ENCODE measurements around the gene CACNG4. TPM values are rescaled to one million over a fixed set of nuclear protein-coding genes. Genes with fewer than 3 reads are reported as not detected.
A peak's percentile ranks its signal among the peaks of the same experiment; 100 is the strongest.
"Not testable (repeated sequence)": the region's sequence is repeated elsewhere in the genome, so short reads cannot be mapped to it uniquely, and the experiment has no call there.

Gene CACNG4
- total and polyA plus RNA-seq, 5 experiments from 2014 or later, result not detected

- H3K27me3 Mint-ChIP-seq, result peaks cover 0 to 11% (median 7%) of the 10 kb centered on the region in 5 donors
- H3K9me3 Mint-ChIP-seq, result peaks cover 0 to 4% (median 0%) of the 10 kb centered on the region in 9 donors
- no peaks in the 10 kb centered on the region for H3K36me3 Mint-ChIP-seq
- H3K4me3 Mint-ChIP-seq, result no peak overlapping the region
- no peaks in the 10 kb centered on the region for H3K4me1 Mint-ChIP-seq
- ATAC-seq, result no peak
- POLR2A ChIA-PET, result no interaction called here
- no peak overlapping the region for H3K27ac Mint-ChIP-seq
- DNase-seq, result no peak
Observed at GRCh38 chr17:67032985-67033384, 68.5 kb downstream of the CACNG4 start.

GRCh38 chr17:67033613-67034012 is 69.1 kb downstream of the CACNG4 start:
- ATAC-seq, result no peak
- no peak overlapping the region for H3K4me3 Mint-ChIP-seq
- no peaks in the 10 kb centered on the region for H3K4me1 Mint-ChIP-seq

GRCh38 chr17:67035131-67036083 is 70.9 kb downstream of the CACNG4 start:
- Mint-ChIP-seq H3K9me3 (peaks cover 0 to 4% (median 0%) of the 10 kb centered on the region in 9 donors), H3K36me3 (no peaks in the 10 kb centered on the region), H3K27ac (no peak overlapping the region), H3K4me3 (no peak overlapping the region), H3K27me3 (peaks cover 0 to 11% (median 7%) of the 10 kb centered on the region in 5 donors), H3K4me1 (no peaks in the 10 kb centered on the region)
- DNase-seq (no peak), ATAC-seq (no peak)
- POLR2A ChIA-PET, result no interaction called here

More at GRCh38 chr17:67033613-67034012, 69.1 kb downstream of the CACNG4 start:
- Mint-ChIP-seq H3K36me3 (no peaks in the 10 kb centered on the region), H3K27me3 (peaks cover 0 to 11% (median 7%) of the 10 kb centered on the region in 5 donors), H3K9me3 (peaks cover 0 to 4% (median 0%) of the 10 kb centered on the region in 9 donors), H3K27ac (no peak overlapping the region)
- POLR2A ChIA-PET, result no interaction called here
- DNase-seq, result no peak

- DNase-seq, result no peak
- H3K27ac Mint-ChIP-seq, result no peak overlapping the region
- POLR2A ChIA-PET, result interaction anchor here (0.8 kb wide), 1 partner anchor 11 kb away, joined by 3 read pairs; no protein-coding TSS in a partner anchor
- H3K36me3 Mint-ChIP-seq, result no peaks in the 10 kb centered on the region
- H3K4me1 Mint-ChIP-seq, result no peaks in the 10 kb centered on the region
- H3K9me3 Mint-ChIP-seq, result peaks cover 0 to 4% (median 0%) of the 10 kb centered on the region in 9 donors
- H3K27me3 Mint-ChIP-seq, result peaks cover 0 to 11% (median 7%) of the 10 kb centered on the region in 5 donors
- no peak for ATAC-seq
- H3K4me3 Mint-ChIP-seq, result no peak overlapping the region
Observed at GRCh38 chr17:67038861-67039365, 74.4 kb downstream of the CACNG4 start.

GRCh38 chr17:67040652-67041051 is 76.1 kb downstream of the CACNG4 start:
- no peaks in the 10 kb centered on the region for H3K36me3 Mint-ChIP-seq
- ATAC-seq (no peak), DNase-seq (no peak)
- POLR2A ChIA-PET, result no interaction called here
- H3K27ac Mint-ChIP-seq, result no peak overlapping the region
- H3K27me3 Mint-ChIP-seq, result peaks cover 0 to 11% (median 7%) of the 10 kb centered on the region in 5 donors
- H3K4me1 Mint-ChIP-seq, result no peaks in the 10 kb centered on the region
- peaks cover 0 to 4% (median 0%) of the 10 kb centered on the region in 9 donors for H3K9me3 Mint-ChIP-seq
- no peak overlapping the region for H3K4me3 Mint-ChIP-seq

GRCh38 chr17:67041119-67041518 is 76.6 kb downstream of the CACNG4 start:
- H3K4me1 Mint-ChIP-seq, H3K36me3 Mint-ChIP-seq, POLR2A ChIA-PET, H3K4me3 Mint-ChIP-seq, H3K27ac Mint-ChIP-seq, H3K9me3 Mint-ChIP-seq, ATAC-seq, DNase-seq: not testable (repeated sequence)
- H3K27me3 Mint-ChIP-seq, result peaks cover under 1 to 12% (median 7%) of the 10 kb centered on the region in 5 donors

GRCh38 chr17:67041531-67041930 is 77.0 kb downstream of the CACNG4 start:
- Mint-ChIP-seq H3K27me3 (peaks cover 4 to 12% (median 6%) of the 10 kb centered on the region in 5 donors), H3K4me1 (no peaks in the 10 kb centered on the region), H3K27ac (no peak overlapping the region), H3K9me3 (peaks cover 0 to 2% (median 0%) of the 10 kb centered on the region in 9 donors), H3K4me3 (no peak overlapping the region), H3K36me3 (no peaks in the 10 kb centered on the region)
- DNase-seq (no peak), ATAC-seq (no peak)
- POLR2A ChIA-PET, result no interaction called here

GRCh38 chr17:67041941-67042899 is 77.7 kb downstream of the CACNG4 start:
- H3K4me1 Mint-ChIP-seq, result no peaks in the 10 kb centered on the region
- no peak overlapping the region for H3K4me3 Mint-ChIP-seq
- DNase-seq, result no peak
- peaks cover 0 to 9% (median 2%) of the 10 kb centered on the region in 9 donors for H3K9me3 Mint-ChIP-seq
- POLR2A ChIA-PET, result no interaction called here
- H3K27ac Mint-ChIP-seq, result no peak overlapping the region
- peaks cover 0 to 8% (median 4%) of the 10 kb centered on the region in 5 donors for H3K27me3 Mint-ChIP-seq
- H3K36me3 Mint-ChIP-seq, result peaks cover 0 to 6% (median 2%) of the 10 kb centered on the region in 3 donors
- no peak for ATAC-seq

- POLR2A ChIA-PET, result no interaction called here
- Mint-ChIP-seq H3K36me3 (peaks cover 0 to 16% (median 9%) of the 10 kb centered on the region in 3 donors), H3K4me1 (no peaks in the 10 kb centered on the region), H3K4me3 (no peak overlapping the region), H3K9me3 (peaks cover 2 to 19% (median 8%) of the 10 kb centered on the region in 9 donors), H3K27me3 (peaks cover 0 to 6% (median 4%) of the 10 kb centered on the region in 5 donors), H3K27ac (peak overlapping the region in 1 of 10 donors; percentile 16)
- no peak for DNase-seq
- ATAC-seq, result no peak
Observed at GRCh38 chr17:67043283-67043682, 78.8 kb downstream of the CACNG4 start.

- no peak within 1 kb of the TSS for H3K4me3 Mint-ChIP-seq
- POLR2A ChIA-PET, result no interaction called here
Observed at GRCh38 chr17:67044016-67044772, 79.7 kb downstream of the CACNG4 start, which contains the start of gene CACNG1. CACNG1 (plus strand) TSS chr17:67044554; CDS start chr17:67044661, 107 bp downstream.

GRCh38 chr17:67044940-67045339 is 80.4 kb downstream of the CACNG4 start:
- peaks cover 0 to 4% (median 4%) of the 10 kb centered on the region in 5 donors for H3K27me3 Mint-ChIP-seq
- H3K36me3 Mint-ChIP-seq, result peaks cover 0 to 28% (median 13%) of the 10 kb centered on the region in 3 donors
- H3K27ac Mint-ChIP-seq, result no peak overlapping the region
- no peaks in the 10 kb centered on the region for H3K4me1 Mint-ChIP-seq
- H3K9me3 Mint-ChIP-seq, result peaks cover 8 to 33% (median 19%) of the 10 kb centered on the region in 9 donors
- no peak for DNase-seq
- no peak overlapping the region for H3K4me3 Mint-ChIP-seq
- POLR2A ChIA-PET, result no interaction called here
- ATAC-seq, result no peak

More at GRCh38 chr17:67044016-67044772, 79.7 kb downstream of the CACNG4 start, which contains the start of gene CACNG1:
- DNase-seq (no peak), ATAC-seq (no peak)
- Mint-ChIP-seq H3K27me3 (peaks cover 0 to 4% (median 4%) of the 10 kb centered on the region in 5 donors), H3K4me1 (no peaks in the 10 kb centered on the region), H3K27ac (peak within 1 kb of the TSS in 1 of 10 donors; percentile 16), H3K9me3 (peaks cover 8 to 28% (median 15%) of the 10 kb centered on the region in 9 donors), H3K36me3 (peaks cover 0 to 23% (median 13%) of the 10 kb centered on the region in 3 donors)
